ENCODE results near the gene PUM2.
"Not testable (repeated sequence)": the region's sequence is repeated elsewhere in the genome, so short reads cannot be mapped to it uniquely, and the experiment has no call there.

The PUM2 gene, protein sequence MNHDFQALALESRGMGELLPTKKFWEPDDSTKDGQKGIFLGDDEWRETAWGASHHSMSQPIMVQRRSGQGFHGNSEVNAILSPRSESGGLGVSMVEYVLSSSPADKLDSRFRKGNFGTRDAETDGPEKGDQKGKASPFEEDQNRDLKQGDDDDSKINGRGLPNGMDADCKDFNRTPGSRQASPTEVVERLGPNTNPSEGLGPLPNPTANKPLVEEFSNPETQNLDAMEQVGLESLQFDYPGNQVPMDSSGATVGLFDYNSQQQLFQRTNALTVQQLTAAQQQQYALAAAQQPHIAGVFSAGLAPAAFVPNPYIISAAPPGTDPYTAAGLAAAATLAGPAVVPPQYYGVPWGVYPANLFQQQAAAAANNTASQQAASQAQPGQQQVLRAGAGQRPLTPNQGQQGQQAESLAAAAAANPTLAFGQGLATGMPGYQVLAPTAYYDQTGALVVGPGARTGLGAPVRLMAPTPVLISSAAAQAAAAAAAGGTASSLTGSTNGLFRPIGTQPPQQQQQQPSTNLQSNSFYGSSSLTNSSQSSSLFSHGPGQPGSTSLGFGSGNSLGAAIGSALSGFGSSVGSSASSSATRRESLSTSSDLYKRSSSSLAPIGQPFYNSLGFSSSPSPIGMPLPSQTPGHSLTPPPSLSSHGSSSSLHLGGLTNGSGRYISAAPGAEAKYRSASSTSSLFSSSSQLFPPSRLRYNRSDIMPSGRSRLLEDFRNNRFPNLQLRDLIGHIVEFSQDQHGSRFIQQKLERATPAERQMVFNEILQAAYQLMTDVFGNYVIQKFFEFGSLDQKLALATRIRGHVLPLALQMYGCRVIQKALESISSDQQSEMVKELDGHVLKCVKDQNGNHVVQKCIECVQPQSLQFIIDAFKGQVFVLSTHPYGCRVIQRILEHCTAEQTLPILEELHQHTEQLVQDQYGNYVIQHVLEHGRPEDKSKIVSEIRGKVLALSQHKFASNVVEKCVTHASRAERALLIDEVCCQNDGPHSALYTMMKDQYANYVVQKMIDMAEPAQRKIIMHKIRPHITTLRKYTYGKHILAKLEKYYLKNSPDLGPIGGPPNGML

DNA sequence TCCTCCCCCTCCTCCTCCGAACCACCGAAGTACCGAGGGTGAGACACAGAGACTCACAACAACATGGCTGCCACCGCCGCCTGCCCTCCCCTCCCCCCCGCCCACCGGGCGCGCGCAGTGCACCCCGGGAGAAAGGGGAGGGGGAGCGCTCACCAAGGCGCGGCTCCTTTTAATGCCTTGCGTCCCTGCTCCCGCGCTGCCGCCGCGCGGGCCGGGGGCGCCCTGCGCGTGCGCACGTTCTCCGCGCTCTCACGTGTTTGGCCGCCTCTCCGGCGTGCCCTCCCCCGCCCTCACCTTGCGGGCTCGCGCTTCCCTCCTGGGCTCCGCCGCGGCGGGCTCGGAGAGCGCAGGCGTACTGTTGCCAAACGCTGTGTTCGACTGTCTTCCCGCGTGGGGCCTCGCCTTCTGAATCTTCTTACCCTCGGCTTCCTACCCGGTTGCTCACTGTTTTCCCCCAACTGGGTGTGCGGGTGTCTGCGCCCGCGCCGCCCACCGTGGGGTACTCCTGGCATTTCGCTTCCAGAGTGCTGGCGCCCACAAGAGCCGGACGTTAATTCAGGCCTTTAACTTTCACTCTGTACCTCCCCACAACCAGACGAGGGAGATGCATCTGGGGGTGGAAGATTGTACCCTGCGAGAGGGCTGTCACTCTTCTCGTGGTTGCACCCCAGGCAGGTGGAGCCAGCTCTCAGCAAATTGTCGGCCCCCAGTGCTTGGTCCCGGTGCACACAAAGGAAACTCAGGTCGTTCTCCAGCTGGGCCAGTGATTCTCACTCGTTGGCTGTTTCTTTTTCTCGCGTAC lies at the start of gene PUM2:
Gene PUM2, minus strand, starts transcription at position 92 of the 802 bp plus-strand sequence. CDS start 23,484 bp downstream, outside the sequence.
- DNase-seq = peak; percentile 95

GRCh38 chr2:20400306-20400705 lies 49.7 kb upstream of the PUM2 start:
- DNase-seq = no peak

DNA sequence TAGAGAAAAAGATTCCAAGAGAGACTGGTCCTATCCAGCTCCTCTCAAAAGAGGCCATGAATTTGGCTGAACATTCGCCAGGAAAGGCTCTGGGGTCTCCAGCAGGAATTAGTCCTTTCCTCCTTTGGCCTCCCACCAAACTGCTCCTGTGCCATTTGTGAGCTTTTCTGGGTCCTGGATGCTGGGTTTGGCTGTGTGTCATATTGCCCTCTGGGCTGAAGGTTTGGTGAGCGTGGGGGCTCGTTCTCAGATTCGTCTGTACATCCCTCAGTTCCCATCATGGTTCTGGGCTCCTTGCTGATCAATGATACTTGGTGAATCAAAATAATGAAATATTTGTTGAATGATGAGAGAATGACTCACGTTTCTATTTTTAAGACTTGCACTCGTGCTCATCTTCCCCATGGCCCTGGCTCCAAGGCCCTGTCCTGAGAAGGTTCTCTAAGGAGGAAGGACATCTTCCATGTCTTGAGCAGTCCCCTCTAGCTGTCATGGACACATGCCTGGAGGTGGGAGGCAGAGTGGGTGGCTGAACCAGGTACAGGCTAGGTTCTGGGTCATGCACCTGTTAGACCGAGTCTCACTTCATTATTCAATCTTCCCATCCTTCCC lies 48.4 kb upstream of the PUM2 start:
- no peak for DNase-seq

DNA sequence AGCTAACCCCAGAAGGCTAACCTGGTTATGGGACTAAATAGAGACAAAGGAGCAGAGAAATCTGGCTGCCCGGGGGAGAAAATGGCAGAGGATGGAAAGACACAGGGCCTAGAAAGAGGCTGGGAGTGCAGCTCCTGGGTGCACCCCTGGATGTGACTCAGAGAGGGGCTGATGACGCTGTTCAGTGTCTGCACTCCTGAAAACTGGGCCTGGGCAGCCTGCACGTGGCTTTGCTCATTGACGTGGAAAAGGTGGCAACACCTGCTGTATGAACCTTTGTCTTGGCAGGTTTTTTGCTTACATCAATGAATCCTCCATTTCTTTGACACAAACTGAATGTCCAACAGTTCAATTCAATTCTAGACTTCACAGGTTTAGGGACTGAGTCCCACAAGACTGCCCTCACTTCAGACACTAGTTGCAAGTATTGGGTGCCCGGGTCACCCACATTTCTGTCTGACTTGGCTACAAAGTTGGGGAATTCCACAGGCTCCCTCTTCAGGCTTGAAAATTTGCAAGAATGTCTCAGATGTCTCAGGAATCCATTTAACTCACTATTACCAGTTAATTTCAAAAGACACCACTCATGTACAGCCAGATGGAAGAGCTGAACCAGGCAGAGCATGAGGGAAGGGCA lies 47.3 kb upstream of the PUM2 start:
- DNase-seq = no peak

DNA sequence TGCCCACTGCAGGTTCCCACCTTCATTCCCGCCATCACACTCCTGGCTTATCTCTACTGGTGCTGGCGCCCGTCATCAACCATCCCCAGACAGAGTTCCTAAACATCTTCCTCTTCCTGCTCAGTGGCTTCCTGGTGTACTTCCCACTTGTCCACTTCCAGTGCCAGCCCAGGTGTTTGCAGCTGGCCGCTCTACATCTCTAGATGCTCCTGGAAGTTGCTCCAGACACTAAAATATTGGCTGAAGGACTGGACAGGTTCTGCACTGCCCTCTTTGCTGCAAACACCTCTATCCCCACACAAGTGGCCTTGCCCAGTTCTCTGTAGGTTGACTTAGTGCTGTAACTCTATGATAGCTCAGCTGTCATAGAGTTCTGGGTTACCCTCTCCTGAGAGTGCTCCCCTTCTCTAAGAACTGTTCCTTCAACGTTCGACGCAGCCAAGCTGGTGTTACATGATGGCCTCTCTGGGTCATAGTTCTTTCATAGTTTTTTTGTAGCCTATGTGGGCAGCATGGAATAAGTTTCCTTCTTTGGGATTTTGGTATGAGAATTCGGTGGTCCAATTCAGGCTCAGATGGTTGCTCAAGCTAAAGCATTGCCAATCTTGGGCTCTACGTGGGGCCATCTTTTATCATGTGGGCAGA lies 45.8 kb upstream of the PUM2 start:
- no peak for DNase-seq

DNA sequence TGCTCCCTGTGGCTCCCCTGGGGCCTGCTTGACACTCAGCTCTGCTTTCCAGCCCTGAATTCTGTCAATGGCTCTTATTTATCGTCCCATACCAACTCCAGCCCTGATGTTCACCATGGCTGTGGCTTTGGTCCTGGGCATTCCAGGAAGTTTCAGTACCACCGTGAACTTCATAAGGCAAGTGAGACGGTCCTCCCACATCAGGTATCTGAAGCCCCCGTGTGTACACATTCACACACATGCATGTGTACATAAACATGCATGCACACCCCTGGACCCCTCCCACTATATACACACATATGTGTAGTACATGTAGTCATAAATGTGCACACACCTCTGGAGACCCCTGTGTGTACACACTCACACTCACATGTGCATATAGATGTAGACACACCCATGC lies 43.3 kb upstream of the PUM2 start:
- DNase-seq = no peak

- DNase-seq = no peak
These were observed 41.5 kb upstream of the PUM2 start for GRCh38 chr2:20391951-20392699.

DNA sequence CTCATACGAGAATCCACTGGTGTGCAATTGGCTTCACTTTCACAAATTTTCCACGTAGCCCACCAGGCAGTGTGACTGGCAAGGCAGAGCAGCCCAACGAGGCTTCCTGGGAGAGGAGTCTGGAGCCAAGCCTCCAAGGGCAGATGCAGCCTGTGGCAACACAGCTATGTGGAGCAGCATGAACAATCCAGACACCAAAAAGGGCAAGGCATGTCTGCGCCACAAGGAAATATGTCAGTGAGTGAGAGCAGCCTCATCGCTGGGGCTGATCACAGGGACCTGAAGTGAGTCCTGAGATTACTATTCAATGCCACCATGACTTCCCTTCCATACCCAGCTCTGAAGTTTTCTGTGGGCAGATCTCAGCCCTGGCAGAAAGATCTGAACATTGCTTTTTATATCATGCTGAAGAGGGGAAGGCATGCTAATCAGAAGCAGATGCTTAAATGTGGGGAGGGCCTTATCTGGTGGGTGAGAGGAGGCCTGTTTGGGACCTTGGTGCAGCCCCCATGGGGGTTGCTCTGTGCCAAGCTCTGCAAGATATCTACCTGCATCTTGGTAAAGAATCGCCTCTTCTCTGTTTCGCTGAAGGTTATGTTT lies 40.0 kb upstream of the PUM2 start:
- no peak for DNase-seq

DNA sequence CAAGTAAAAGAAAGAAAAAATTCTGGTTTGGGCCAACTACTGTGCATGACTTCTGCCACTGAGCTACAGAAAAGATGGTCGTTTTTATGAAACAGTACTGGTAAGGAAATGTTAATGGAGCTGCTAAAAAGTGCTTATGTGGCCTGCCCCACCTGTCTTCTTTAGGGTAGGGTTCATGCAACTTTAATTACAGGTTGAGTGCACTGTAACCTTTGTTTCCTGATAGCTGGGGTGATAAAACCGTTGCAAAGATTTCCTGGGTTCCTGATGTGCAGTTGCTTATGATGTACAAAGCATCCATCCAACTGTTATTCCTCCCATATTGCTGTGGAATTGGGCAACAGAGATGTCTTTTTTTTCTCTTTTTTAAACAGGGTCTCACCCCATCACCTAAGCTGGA lies 34.3 kb upstream of the PUM2 start:
- no peak for DNase-seq

DNA sequence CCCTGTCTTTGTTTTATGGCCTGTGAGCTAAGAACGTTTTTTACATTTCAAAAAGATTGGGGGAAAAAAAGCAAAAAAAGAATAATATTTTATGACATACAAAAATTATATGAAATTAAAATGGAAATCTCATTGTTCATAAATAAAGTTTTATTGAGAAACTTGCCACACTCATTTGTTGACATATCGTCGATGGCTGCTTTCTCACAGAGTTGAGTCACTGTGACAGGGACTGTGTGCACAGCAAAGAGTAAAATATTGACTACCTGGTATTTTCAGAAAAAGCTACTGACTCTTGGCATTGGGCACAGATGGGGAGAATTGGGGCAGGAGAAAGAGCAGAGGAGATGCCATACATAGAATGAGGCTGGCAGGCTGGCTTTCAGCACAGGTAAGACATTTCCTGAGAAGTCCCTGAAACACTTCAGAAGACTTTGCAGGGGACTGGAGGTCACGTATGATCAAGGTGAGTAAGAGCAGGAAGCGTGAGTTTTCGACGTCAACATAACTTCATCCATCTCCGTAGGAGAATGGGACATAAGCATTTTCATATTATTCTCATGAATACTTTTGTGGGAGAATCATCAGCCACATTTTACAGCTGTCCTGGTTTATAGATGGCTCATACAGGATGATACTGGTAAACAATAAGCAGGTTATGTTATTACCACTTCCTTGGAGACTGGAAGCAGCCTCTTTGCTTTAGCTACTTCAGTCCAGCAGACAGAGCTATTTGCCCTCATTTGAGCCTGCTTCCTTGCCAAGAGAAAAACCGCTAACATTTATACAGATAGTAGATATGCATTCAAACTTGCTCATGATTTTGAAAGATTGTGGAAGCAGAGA lies 32.5 kb upstream of the PUM2 start:
- DNase-seq = no peak

DNA sequence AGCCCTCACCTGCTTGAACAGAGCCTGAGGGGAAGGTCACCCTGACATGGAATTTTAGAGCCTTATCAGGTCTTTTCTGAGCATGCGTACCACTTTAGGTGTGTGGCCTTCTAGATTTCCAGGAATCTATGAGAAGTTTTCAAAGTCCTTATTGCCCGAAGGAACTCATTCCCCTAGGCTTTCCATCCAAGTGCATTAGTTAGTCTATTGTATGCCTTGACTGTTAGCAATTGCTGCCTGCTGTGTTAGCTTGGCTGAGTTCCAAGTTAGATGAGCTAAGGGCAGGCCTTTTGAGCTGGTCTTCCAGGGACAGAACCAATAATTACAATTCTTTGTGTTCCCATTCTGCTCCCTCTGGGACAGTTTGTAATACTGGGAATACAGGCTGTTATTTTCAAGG lies 30.8 kb upstream of the PUM2 start:
- DNase-seq = peak; percentile 56

DNA sequence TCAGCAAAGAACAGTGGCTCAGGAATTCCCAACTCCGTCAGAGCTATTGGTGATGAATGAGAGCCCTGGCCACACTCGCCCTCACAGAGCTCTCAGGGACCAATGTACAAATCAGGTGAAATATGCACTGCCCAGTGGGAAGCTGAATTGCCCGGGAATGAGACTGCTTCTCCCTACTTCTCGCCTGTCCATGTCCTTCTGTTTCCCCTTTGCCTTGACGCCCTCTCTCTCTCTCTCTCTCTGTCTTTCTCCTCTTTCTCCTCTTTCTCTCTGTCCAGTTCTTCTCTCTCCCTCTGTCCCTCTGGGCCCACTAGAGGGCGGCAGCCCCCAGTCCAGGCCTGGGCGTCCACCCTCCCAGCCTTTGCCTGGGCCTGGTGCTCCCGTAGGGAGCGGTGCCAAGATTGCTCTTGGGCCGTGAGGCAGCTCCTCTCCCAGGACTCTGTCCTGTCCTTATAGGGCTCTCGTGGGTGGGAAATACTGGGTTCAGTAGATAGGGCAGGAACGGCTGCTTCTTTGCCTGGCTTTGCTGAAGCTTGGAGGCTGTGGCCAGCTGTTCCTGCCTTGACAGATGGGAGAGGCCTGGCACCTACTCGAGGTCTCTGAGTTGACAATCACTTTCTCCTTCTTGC lies 28.4 kb upstream of the PUM2 start:
- DNase-seq = peak; percentile 2

DNA sequence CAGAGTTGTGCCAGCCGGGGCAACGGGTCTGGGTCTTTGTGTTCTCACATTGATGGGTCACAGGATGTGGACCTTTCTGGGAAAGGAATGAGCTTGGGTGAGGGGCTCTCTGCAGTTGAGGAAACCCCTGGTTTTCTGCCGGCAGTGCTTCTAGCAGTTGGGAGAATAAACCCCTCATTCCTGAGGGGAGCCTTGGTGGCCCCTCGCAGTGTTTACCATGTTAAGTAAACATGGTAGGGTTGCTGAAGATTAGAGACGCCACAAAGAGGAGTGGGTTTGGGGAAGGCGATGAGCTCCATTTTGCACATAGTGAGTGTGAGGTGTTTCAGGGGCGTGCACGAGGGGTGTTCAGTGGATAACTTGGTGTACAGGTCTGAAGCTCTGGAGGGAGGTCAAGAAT lies 27.7 kb upstream of the PUM2 start:
- no peak for DNase-seq

DNA sequence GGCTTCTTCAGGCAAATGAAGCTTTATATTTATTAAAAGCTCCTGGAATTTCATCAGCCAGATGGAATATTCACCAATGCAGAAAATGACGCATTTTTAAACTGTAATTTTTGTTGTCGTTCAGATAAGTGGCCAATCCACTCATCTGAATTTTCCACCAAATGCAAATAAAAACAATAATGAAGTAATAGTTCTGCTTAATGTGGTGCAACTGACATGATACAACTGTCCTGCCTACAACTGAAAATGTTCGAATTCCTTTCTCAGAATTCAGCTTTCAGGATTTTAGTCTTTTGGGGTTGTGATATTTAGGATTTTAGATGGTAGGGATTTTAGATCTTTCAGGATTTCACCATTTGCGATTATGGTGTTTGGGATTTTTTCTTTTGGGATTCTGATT lies 27.1 kb upstream of the PUM2 start:
- DNase-seq = no peak

- DNase-seq = not testable (repeated sequence)
These were observed 24.3 kb upstream of the PUM2 start for GRCh38 chr2:20374982-20375381.

DNA sequence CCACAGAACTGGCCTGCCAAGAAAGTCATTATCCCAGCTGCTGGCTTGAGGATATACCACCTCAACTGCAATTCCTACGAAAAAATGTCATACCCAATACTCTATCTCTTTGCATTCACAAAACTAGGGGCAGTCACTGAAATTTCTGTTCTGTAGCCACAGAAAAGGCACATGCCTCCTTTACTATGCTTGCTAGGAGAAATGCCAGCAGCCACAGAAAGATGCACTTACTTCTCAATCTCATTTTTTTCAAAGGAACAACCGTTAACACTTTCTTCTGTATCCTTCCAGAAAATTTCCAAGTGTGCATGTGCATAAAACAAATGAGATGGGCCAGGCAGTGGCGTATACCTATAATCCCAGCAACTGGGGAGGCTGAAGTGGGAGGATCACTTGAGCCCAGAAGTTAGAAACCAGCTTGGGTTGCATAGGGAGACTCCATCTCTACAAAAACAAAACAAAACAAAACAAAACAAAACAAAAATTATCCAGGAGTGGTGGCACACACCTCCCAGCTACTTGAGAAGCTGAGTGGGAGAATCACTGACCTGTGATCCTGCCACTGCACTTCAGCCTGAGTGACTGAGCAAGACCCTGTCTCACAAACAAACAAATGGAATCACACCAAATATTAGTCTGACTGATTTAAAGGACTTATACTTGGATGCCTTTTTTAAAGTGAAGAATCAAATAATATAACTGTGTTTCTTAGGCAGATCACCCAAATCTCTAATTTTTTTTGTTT lies 22.4 kb upstream of the PUM2 start:
- DNase-seq = no peak

- no peak for DNase-seq
These were observed 20.8 kb upstream of the PUM2 start for GRCh38 chr2:20371323-20372025.
